Activated T-helper 1 cell treated with Interleukin-2 at 50 U/mL for 16 hours (primary cell): Measurements from ENCODE around the gene VWA1.
"Not testable (repeated sequence)": the region's sequence is repeated elsewhere in the genome, so short reads cannot be mapped to it uniquely, and the experiment has no call there.

Source experiments
- DNase-seq: peaks from one replicate; pipeline ENCODE4 v3.0.0-alpha.2; 2020; ENCODE audit warnings: low read depth

VWA1 gene

DNA sequence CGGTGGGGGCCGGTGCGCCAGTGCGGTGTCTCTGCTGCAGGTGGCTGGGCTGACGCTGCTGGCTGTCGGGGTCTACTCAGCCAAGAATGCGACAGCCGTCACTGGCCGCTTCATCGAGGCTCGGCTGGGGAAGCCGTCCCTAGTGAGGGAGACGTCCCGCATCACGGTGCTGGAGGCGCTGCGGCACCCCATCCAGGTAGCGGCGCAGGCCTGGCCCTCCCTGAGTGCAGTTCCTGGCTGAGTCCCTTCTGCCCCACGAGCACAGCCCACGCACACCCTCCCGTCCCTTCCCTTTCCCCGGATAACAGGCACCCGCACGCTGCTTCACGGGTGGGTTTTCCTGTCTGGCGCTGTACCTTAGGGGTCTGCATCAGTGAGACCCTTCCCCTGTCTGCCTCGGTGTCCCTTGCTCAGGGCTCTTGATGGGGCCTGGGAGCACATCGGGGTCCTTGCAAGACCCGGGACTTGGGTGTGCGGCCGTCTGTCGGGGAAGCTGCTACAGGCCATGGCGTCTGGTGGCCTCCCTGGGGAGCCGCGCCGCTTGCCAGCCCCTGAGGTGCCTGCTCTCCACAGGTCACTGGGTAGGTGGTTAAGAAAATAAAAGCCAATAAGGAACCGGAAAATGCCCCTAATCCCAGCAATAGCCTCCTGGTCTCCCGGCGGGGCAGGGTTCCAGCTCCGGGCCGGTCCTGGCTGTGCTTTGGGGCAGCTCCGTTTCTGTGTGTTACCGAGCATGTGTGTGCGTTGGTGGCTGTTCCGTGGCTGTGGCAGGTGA is 49.7 kb downstream of the VWA1 start:
- not testable (repeated sequence) for DNase-seq

DNA sequence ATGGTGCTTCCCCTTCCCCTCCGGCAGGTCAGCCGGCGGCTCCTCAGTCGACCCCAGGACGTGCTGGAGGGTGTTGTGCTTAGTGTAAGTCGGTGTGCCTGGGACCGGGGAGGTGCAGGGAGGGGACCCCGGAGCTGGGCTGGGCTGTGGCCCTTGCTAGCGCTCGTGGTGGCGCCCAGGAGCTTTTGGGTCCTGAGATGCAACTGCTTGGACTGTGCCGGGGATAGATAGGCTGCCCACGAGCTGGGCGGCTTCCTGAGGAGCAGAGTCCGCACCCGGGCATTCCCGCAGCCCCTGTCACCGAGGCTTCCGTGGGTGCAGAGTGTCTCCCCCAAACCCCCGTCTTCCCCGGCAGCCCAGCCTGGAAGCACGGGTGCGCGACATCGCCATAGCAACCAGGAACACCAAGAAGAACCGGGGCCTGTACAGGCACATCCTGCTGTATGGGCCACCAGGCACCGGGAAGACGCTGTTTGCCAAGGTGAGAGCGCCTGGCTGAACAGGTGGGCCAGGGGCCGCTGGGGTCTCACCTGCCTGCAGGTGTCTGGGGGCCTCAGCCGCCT is 50.3 kb downstream of the VWA1 start:
- DNase-seq: not testable (repeated sequence)

DNA sequence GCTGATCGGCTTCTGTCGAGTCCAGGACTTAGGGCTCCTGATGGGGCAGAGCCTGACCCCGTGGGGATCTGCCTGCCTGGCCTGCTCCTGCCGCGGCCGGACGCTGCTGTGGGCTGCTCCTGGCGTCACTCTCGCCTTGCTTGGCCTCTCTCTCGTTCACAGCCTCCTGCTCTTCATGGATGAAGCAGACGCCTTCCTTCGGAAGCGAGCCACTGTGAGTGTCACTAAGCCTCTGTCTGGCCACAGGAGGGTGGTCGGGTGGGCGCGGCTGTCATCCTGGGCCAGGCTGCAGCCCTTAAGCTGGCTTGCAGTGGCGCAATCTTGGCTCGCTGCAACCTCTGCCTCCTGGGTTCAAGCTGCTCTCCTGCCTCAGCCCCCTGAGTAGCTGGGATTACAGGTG is 52.2 kb downstream of the VWA1 start:
- DNase-seq: no peak

DNA sequence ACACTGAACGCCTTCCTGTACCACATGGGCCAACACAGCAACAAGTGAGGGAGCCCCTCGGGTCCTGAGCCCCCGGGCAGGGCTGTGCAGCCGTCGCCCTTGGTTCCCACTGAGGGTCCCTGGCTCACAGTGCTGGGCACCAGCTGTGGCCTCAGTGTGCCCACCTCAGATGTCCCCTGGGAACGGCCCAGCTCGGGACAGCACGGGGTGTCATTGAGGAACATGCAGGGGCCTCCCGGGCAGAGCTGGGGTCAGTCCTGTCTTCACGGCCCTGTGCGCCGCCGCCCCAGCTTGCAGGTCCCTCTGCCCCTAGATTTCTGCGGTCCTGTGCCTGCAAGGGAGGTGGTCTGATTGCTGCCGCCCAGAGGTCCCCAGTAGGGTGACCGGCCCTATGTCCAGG is 53.7 kb downstream of the VWA1 start:
- no peak for DNase-seq

DNA sequence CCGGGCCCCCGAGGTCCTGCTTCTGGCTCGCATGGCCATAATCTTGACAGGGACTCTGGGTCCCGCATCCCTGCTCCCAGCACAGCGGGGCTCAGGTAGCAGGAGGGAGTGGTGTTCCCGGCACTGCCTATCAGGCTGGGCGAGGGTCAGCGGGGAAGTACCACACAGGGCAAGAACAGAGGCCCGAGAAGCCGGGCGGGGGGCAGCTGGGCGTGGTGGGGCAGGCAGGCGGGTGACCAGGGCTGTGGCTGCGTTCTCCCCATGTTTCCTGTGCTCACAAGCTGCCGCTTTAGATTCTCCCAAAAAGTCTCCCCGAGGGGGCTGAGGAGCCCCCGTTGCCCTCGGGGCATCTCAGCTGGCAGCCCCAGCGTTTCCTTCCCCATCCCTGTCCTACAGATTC is 54.4 kb downstream of the VWA1 start:
- no peak for DNase-seq

DNA sequence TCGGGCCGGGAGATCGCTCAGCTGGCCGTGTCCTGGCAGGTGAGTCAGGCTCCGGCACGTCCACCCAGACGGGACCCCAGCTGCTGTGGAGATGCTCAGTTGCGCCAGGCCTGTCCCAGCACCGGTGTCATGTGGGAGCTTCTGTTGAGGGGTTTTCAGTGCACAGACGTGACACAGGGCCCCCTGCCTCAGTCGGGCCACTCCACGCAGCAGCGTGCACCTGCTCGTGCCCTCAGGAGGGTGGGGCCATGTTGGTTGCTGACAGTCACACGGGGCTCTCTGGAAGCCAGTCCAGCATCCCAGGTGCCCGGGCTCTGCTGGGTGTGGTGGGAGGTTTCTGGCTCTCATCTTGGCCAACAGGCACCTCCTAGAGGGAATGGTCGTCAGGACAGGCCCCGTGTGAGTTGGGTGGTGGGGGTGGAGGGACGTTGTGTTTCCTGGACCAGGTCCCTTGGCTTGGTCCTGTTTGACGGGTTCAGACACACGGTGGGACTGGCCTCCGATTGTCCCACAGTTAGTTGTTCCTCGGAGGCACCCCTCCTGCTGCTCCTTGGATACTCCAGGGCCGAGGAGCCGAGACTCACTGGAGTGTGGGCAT is 55.2 kb downstream of the VWA1 start:
- DNase-seq: no peak

DNA sequence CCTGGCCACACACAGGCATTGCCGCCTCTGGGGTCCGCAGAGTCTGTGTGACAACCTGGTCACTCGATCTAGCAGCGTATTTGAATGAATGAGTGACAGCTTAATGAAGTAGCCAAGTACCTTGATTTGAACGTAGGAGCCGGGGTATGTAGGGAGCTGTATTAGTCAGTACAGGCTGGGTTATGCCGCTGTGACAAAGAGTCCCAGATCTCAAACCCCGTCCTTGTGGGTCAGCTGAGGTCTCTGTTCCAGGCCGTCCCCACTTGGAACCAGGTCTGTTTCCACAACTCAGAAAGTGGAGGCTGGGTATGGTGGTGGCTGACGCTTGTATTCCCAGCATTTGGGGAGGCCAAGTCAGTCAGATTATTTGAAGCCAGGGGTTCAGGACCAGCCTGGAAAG is 56.1 kb downstream of the VWA1 start:
- DNase-seq: no peak
